Measurements from ENCODE around the gene SNX27.
"Not testable (repeated sequence)": the region's sequence is repeated elsewhere in the genome, so short reads cannot be mapped to it uniquely, and the experiment has no call there.

Gene SNX27

GRCh38 chr1:151606384-151606783, 5.5 kb upstream of the SNX27 start:
- no peak for DNase-seq

GRCh38 chr1:151606857-151607256, 5.0 kb upstream of the SNX27 start:
- no peak for DNase-seq

GRCh38 chr1:151610142-151610541, 1.7 kb upstream of the SNX27 start:
- DNase-seq, result no peak

- no peak for DNase-seq
Observed at GRCh38 chr1:151611288-151611790, 511 bp upstream of the SNX27 start.

- no peak for DNase-seq
Observed at GRCh38 chr1:151612501-151613281, 841 bp downstream of the SNX27 start.

- no peak for DNase-seq
Observed at GRCh38 chr1:151613282-151613780, 1.5 kb downstream of the SNX27 start.

- DNase-seq, result no peak
Observed at GRCh38 chr1:151615711-151616504, 4.1 kb downstream of the SNX27 start.

- no peak for DNase-seq
Observed at GRCh38 chr1:151616505-151616849, 4.6 kb downstream of the SNX27 start.

- DNase-seq, result no peak
Observed at GRCh38 chr1:151618003-151618402, 6.2 kb downstream of the SNX27 start.

GRCh38 chr1:151618470-151618869, 6.6 kb downstream of the SNX27 start:
- no peak for DNase-seq

GRCh38 chr1:151618996-151619395, 7.1 kb downstream of the SNX27 start:
- not testable (repeated sequence) for DNase-seq

- no peak for DNase-seq
Observed at GRCh38 chr1:151619489-151620093, 7.7 kb downstream of the SNX27 start.

GRCh38 chr1:151620286-151620685, 8.4 kb downstream of the SNX27 start:
- no peak for DNase-seq

- no peak for DNase-seq
Observed at GRCh38 chr1:151621351-151621750, 9.5 kb downstream of the SNX27 start.

- no peak for DNase-seq
Observed at GRCh38 chr1:151624783-151625182, 12.9 kb downstream of the SNX27 start.

- no peak for DNase-seq
Observed at GRCh38 chr1:151626740-151627334, 15.0 kb downstream of the SNX27 start.

- DNase-seq, result no peak
Observed at GRCh38 chr1:151629278-151629677, 17.4 kb downstream of the SNX27 start.

- DNase-seq, result no peak
Observed at GRCh38 chr1:151635479-151636072, 23.7 kb downstream of the SNX27 start.

- DNase-seq, result no peak
Observed at GRCh38 chr1:151638074-151638775, 26.4 kb downstream of the SNX27 start.

GRCh38 chr1:151638812-151639211, 27.0 kb downstream of the SNX27 start:
- DNase-seq, result no peak

GRCh38 chr1:151639466-151639865, 27.6 kb downstream of the SNX27 start:
- DNase-seq, result no peak

- DNase-seq, result no peak
Observed at GRCh38 chr1:151641229-151641628, 29.4 kb downstream of the SNX27 start.
